OCI-LY7 (cell line): ENCODE data around the gene PLPPR1.

Experiments used
- CTCF ChIP-seq: fragments of 200-600 bp; sonication (generic); conservative IDR thresholded peaks from 2 replicates; pipeline ENCODE4 v1.5.1; 2014; ENCODE audit warnings: mild to moderate bottlenecking, antibody characterized with exemption, low read length, moderate library complexity, mixed read lengths
- EZH2phosphoT487 ChIP-seq: fragments of 200-600 bp; sonication (generic); IDR thresholded peaks from 2 replicates; pipeline ENCODE4 v1.6.1; 2018; ENCODE audit warnings: low read depth, borderline replicate concordance, mild to moderate bottlenecking, mixed run types, antibody characterized with exemption, low read length, moderate library complexity, mixed read lengths

GRCh38 chr9:101268426-101268825 is 239.9 kb downstream of the PLPPR1 start:
- TF ChIP-seq CTCF (no peak), EZH2phosphoT487 (no peak)
